NB4 (cell line): ENCODE measurements around the gene FOXC2.

ENCODE experiments used
- DNase-seq: peaks from one replicate; pipeline ENCODE4 v3.0.0; 2010; ENCODE audit warnings: low read depth
- H3K4me3 ChIP-seq: one replicate; pipeline ENCODE4 v1.5.1; 2011; ENCODE audit warnings: mild to moderate bottlenecking, low read depth, low read length, moderate library complexity
- CTCF ChIP-seq: IDR thresholded peaks from one replicate; pipeline ENCODE4 v1.5.1; 2012; ENCODE audit warnings: low read depth, low read length
- MAX ChIP-seq: IDR thresholded peaks from 2 replicates; pipeline ENCODE4 v1.6.1; 2011; ENCODE audit warnings: low read depth, low read length
- MYC ChIP-seq: IDR thresholded peaks from 2 replicates; pipeline ENCODE4 v1.6.1; 2011; ENCODE audit warnings: low read depth, low read length
- POLR2A ChIP-seq: IDR thresholded peaks from 2 replicates; pipeline ENCODE4 v1.6.1; 2011; ENCODE audit warnings: mild to moderate bottlenecking; ENCODE audit not compliant: insufficient read length; ENCODE audit errors: extremely low read depth

Gene FOXC2

GRCh38 chr16:86531641-86532525 is 34.7 kb upstream of the FOXC2 start:
- no peak overlapping the region for H3K4me3 ChIP-seq
- TF ChIP-seq POLR2A: no peak
- TF ChIP-seq MAX: no peak
- no peak for TF ChIP-seq MYC
- no peak for TF ChIP-seq CTCF
- no peak for DNase-seq

- no peak for DNase-seq
- no peak overlapping the region for H3K4me3 ChIP-seq
- TF ChIP-seq MAX: no peak
- no peak for TF ChIP-seq POLR2A
- TF ChIP-seq CTCF: no peak
- no peak for TF ChIP-seq MYC
These were observed 34.2 kb upstream of the FOXC2 start for GRCh38 chr16:86532526-86532815.

- H3K4me3 ChIP-seq: no peak overlapping the region
- DNase-seq: no peak
- TF ChIP-seq MAX: no peak
These were observed 33.6 kb upstream of the FOXC2 start for GRCh38 chr16:86533076-86533475.

GRCh38 chr16:86533767-86534351 is 32.8 kb upstream of the FOXC2 start:
- TF ChIP-seq POLR2A (no peak), MYC (no peak), MAX (no peak), CTCF (no peak)
- no peak overlapping the region for H3K4me3 ChIP-seq
- no peak for DNase-seq

GRCh38 chr16:86534779-86535615 is 31.6 kb upstream of the FOXC2 start:
- H3K4me3 ChIP-seq: no peak overlapping the region
- DNase-seq: no peak
- no peak for TF ChIP-seq POLR2A
- TF ChIP-seq CTCF: no peak
- no peak for TF ChIP-seq MYC
- no peak for TF ChIP-seq MAX

- DNase-seq: no peak
- TF ChIP-seq POLR2A (no peak), MYC (no peak), MAX (no peak)
- H3K4me3 ChIP-seq: no peak overlapping the region
These were observed 30.0 kb upstream of the FOXC2 start for GRCh38 chr16:86536621-86537020.
